ENCODE measurements around the gene YBX1. TPM values are rescaled to one million over a fixed set of nuclear protein-coding genes. Genes with fewer than 3 reads are reported as not detected.

Gene YBX1
- total and polyA plus RNA-seq, 2 experiments from 2014 or later: 177 to 418 TPM

DNA sequence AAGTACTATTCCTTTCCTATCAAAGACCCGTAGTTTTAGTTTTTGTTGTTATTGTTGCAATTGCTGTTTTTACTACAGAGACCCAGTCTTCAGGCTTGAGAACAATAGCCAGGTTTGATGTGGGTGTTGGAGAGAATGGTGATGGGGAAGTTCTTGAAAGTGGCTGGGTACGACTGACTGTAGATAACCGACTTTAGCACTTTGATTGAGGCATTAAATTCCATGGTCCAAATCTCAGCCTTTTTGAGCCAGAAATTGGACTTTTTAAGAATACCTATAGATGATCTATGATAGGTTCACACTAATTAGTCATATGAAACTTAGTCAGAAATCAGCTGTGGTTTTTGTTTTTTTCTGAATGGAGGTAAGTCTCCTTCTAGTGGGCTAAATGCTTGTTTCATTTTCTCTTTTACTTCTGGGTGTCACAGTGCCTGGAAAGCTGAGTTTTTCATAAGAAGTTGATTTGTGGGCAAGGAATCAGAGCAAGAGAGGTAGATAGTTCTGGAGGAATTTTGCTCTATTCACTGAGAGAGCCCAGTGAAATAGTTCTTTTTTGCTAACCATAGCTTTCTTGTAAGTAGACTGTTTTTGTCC, 21.2 kb upstream of the YBX1 start:
- DNase-seq (ENCODE audit: low spot score): no peak
- Histone ChIP-seq H3K36me3 (replicated peaks; ENCODE audit: insufficient read depth, low read depth) (no peaks in the 10 kb centered on the region), H3K4me2 (no peak overlapping the region), H3K27ac (no peak overlapping the region), H3K27me3 (no peaks in the 10 kb centered on the region), H3K9me3 (ENCODE audit: low read depth) (no peaks in the 10 kb centered on the region), H3K79me2 (peaks cover 28% of the 10 kb centered on the region), H2AFZ (no peak overlapping the region), H4K20me1 (ENCODE audit: insufficient read depth, poor library complexity, severe bottlenecking) (no peaks in the 10 kb centered on the region), H3K4me1 (ENCODE audit: insufficient read depth) (peaks cover 17% of the 10 kb centered on the region), H3K9me2 (replicated peaks; ENCODE audit: insufficient read depth) (no peaks in the 10 kb centered on the region), H3K4me3 (no peak overlapping the region)
- WGBS (ENCODE audit: low lambda C conversion rate, missing lambda C conversion rate): 93% methylated on average over 3 of the region's 3 CpGs
- TF ChIP-seq, protein P1, sequence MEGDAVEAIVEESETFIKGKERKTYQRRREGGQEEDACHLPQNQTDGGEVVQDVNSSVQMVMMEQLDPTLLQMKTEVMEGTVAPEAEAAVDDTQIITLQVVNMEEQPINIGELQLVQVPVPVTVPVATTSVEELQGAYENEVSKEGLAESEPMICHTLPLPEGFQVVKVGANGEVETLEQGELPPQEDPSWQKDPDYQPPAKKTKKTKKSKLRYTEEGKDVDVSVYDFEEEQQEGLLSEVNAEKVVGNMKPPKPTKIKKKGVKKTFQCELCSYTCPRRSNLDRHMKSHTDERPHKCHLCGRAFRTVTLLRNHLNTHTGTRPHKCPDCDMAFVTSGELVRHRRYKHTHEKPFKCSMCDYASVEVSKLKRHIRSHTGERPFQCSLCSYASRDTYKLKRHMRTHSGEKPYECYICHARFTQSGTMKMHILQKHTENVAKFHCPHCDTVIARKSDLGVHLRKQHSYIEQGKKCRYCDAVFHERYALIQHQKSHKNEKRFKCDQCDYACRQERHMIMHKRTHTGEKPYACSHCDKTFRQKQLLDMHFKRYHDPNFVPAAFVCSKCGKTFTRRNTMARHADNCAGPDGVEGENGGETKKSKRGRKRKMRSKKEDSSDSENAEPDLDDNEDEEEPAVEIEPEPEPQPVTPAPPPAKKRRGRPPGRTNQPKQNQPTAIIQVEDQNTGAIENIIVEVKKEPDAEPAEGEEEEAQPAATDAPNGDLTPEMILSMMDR (IDR thresholded peaks at IDR 0.05; ENCODE audit: poor library complexity): no peak
- TF ChIP-seq EZH2 (IDR thresholded peaks at IDR 0.05; ENCODE audit: borderline replicate concordance): no peak
- TF ChIP-seq EZH2phosphoT487 (IDR thresholded peaks at IDR 0.05; ENCODE audit: low read depth, severe bottlenecking, unreplicated experiment): no peak

DNA sequence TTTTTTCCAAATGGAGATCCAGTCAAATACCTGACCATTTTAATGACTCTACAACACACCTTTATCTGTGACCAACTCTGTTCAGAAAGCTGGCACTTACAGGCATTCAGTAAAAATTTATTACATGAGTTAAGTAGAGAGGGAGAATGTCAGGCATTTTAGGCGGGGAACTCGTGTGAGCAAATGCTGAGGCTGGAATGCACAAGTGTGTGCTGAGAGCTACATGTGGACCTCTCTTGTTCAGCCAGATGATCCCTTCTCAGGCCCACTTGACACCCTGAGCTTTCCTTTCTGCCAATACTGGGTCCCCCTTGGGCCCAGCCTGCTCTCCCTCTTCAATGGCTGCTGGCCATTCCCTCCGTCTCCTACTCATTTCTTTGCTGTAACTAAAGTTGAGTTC, 12.3 kb upstream of the YBX1 start:
- H3K9me2 ChIP-seq (replicated peaks; ENCODE audit: insufficient read depth): no peaks in the 10 kb centered on the region
- WGBS (ENCODE audit: low lambda C conversion rate, missing lambda C conversion rate): 84% methylated on average over 3 of the region's 3 CpGs
- no peaks in the 10 kb centered on the region for H4K20me1 ChIP-seq (ENCODE audit: insufficient read depth, poor library complexity, severe bottlenecking)
- H3K27ac ChIP-seq: no peak overlapping the region
- no peaks in the 10 kb centered on the region for H3K9me3 ChIP-seq (ENCODE audit: low read depth)
- H3K36me3 ChIP-seq (replicated peaks; ENCODE audit: insufficient read depth, low read depth): no peaks in the 10 kb centered on the region
- TF ChIP-seq, protein P1 (IDR thresholded peaks at IDR 0.05; ENCODE audit: poor library complexity): no peak
- TF ChIP-seq EZH2phosphoT487 (IDR thresholded peaks at IDR 0.05; ENCODE audit: low read depth, severe bottlenecking, unreplicated experiment) (no peak), EZH2 (IDR thresholded peaks at IDR 0.05; ENCODE audit: borderline replicate concordance) (no peak)
- H2AFZ ChIP-seq: no peak overlapping the region
- H3K4me2 ChIP-seq: no peak overlapping the region
- H3K27me3 ChIP-seq: no peaks in the 10 kb centered on the region
- no peaks in the 10 kb centered on the region for H3K4me1 ChIP-seq (ENCODE audit: insufficient read depth)
- DNase-seq (ENCODE audit: low spot score): no peak
- no peaks in the 10 kb centered on the region for H3K79me2 ChIP-seq
- no peak overlapping the region for H3K4me3 ChIP-seq

DNA sequence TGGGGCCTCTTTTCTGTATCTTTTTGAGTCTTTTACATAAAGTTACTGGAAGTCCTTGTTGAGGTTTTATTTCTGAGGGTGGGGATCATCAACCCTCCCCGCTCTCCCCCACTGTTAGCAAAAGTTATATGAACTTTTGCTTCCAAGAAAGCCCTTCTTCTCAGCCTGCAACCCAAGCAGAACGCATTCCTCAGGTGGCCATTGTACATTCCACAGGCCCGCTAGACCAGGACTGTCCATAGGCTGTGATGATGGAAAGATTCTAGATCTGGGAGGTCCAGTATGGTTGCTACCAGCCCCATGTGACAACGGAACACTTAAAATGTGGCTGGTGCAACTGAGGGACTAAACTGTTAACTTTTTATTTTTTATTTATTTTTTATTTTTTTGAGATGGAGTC, 11.8 kb upstream of the YBX1 start:
- Histone ChIP-seq H3K79me2 (no peaks in the 10 kb centered on the region), H3K4me2 (no peak overlapping the region), H3K27me3 (no peaks in the 10 kb centered on the region), H2AFZ (no peak overlapping the region), H3K4me1 (ENCODE audit: insufficient read depth) (no peaks in the 10 kb centered on the region), H3K4me3 (no peak overlapping the region), H3K27ac (no peak overlapping the region), H4K20me1 (ENCODE audit: insufficient read depth, poor library complexity, severe bottlenecking) (no peaks in the 10 kb centered on the region), H3K36me3 (replicated peaks; ENCODE audit: insufficient read depth, low read depth) (no peaks in the 10 kb centered on the region), H3K9me3 (ENCODE audit: low read depth) (no peaks in the 10 kb centered on the region), H3K9me2 (replicated peaks; ENCODE audit: insufficient read depth) (no peaks in the 10 kb centered on the region)
- TF ChIP-seq EZH2 (IDR thresholded peaks at IDR 0.05; ENCODE audit: borderline replicate concordance): no peak
- TF ChIP-seq, protein P1 (IDR thresholded peaks at IDR 0.05; ENCODE audit: poor library complexity): no peak
- no peak for TF ChIP-seq EZH2phosphoT487 (IDR thresholded peaks at IDR 0.05; ENCODE audit: low read depth, severe bottlenecking, unreplicated experiment)
- WGBS (ENCODE audit: low lambda C conversion rate, missing lambda C conversion rate): 98% methylated on average over 4 of the region's 4 CpGs
- DNase-seq (ENCODE audit: low spot score): no peak

DNA sequence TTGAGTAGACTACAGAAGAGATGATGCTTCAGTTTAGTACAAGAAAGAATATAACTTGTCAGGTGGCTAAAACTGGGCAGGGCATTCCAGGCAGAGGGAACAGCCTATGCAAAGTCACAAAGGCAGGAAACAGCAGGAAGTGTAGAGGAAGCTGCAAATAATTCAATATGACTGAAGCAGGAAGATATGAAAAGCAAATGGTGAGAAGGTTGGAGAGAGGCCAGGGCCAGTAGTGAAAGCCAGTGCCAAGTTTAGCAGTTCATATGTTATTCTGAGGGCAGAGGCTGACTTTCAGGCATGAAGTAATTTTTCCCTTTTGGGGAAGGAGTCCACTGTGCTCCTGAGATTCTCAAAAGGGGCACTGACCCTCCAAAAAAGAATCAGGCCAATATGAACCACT, 8.0 kb upstream of the YBX1 start:
- Histone ChIP-seq H3K79me2 (no peaks in the 10 kb centered on the region), H2AFZ (no peak overlapping the region), H3K27me3 (no peaks in the 10 kb centered on the region), H3K4me3 (no peak overlapping the region), H3K9me2 (replicated peaks; ENCODE audit: insufficient read depth) (no peaks in the 10 kb centered on the region), H3K4me1 (ENCODE audit: insufficient read depth) (no peaks in the 10 kb centered on the region), H3K27ac (no peak overlapping the region), H3K9me3 (ENCODE audit: low read depth) (no peaks in the 10 kb centered on the region), H4K20me1 (ENCODE audit: insufficient read depth, poor library complexity, severe bottlenecking) (no peaks in the 10 kb centered on the region), H3K4me2 (no peak overlapping the region), H3K36me3 (replicated peaks; ENCODE audit: insufficient read depth, low read depth) (no peaks in the 10 kb centered on the region)
- no peak for DNase-seq (ENCODE audit: low spot score)
- TF ChIP-seq EZH2 (IDR thresholded peaks at IDR 0.05; ENCODE audit: borderline replicate concordance) (no peak), EZH2phosphoT487 (IDR thresholded peaks at IDR 0.05; ENCODE audit: low read depth, severe bottlenecking, unreplicated experiment) (no peak)
- TF ChIP-seq, protein P1 (IDR thresholded peaks at IDR 0.05; ENCODE audit: poor library complexity): no peak

Data from hepatocyte (in vitro differentiated cells).